Fibroblast of villous mesenchyme (primary cell): ENCODE data around the gene ABI3. TPM values are rescaled to one million over a fixed set of nuclear protein-coding genes. Genes with fewer than 3 reads are reported as not detected.

Experiments used
- DNase-seq: peaks from one replicate; pipeline ENCODE4 v3.0.0-alpha.2; 2010; ENCODE audit warnings: low read depth
- H3K4me3 ChIP-seq: 2 replicates; pipeline ENCODE4 v1.5.1; 2011; ENCODE audit warnings: low read depth, mild to moderate bottlenecking, low read length
- total RNA-seq: library from RNA; depleted of rRNA; stranded (reverse); fragments of >200 nt; gene quantifications from 2 replicates; pipeline ENCODE4 v1.2.3, GENCODE V29; 2012
- TF ChIP-seq, protein P1 (sequence below): IDR thresholded peaks from 2 replicates; pipeline ENCODE4 v1.5.1; 2012; ENCODE audit warnings: low read depth, mild to moderate bottlenecking, low read length; ENCODE audit not compliant: insufficient read depth

The ABI3 gene
- total RNA-seq, 1 donor = 1.7 TPM

DNA sequence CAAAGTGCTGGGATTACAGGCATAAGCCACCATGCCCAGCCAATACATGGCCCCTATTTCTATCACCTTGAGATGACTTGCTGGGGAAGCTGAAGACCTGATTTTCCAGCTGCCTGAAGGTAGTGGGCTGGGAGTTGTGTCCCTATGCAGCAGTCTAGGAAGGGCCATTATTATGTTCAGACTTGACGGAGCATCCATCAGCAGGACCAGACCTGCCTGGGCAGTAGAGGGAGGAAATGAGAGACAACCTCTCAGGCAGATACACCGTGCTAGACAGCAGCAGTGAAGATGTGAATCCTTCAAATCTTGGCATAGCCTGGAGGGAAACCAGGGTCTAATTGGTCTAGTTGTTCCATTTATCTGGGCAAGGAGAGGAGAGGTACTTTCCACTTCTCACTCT, 55.7 kb downstream of the ABI3 start:
- DNase-seq = no peak
- H3K4me3 ChIP-seq = no peak overlapping the region
- TF ChIP-seq, protein P1, sequence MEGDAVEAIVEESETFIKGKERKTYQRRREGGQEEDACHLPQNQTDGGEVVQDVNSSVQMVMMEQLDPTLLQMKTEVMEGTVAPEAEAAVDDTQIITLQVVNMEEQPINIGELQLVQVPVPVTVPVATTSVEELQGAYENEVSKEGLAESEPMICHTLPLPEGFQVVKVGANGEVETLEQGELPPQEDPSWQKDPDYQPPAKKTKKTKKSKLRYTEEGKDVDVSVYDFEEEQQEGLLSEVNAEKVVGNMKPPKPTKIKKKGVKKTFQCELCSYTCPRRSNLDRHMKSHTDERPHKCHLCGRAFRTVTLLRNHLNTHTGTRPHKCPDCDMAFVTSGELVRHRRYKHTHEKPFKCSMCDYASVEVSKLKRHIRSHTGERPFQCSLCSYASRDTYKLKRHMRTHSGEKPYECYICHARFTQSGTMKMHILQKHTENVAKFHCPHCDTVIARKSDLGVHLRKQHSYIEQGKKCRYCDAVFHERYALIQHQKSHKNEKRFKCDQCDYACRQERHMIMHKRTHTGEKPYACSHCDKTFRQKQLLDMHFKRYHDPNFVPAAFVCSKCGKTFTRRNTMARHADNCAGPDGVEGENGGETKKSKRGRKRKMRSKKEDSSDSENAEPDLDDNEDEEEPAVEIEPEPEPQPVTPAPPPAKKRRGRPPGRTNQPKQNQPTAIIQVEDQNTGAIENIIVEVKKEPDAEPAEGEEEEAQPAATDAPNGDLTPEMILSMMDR = no peak

DNA sequence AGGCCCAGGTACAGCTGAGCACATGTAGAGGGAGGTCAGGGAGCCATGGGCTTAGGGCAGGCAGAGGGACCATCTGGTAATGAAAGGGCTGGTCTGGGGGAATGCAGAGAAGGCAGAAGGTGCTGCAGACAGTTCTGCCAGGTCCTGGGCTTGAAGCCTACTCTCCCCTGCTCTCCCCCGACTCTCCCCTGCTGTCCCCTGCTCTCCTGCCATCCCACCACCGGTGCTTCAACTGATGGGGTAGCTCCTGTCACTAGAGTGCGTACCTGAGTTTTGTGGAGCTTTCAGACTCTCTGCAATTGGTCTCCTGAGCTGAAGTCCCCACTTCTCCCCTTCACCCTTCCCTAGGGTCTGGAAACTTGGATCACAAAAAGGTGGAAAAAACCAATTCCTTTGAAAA, 57.4 kb downstream of the ABI3 start:
- H3K4me3 ChIP-seq = no peak overlapping the region
- DNase-seq = no peak
- TF ChIP-seq, protein P1 = no peak

DNA sequence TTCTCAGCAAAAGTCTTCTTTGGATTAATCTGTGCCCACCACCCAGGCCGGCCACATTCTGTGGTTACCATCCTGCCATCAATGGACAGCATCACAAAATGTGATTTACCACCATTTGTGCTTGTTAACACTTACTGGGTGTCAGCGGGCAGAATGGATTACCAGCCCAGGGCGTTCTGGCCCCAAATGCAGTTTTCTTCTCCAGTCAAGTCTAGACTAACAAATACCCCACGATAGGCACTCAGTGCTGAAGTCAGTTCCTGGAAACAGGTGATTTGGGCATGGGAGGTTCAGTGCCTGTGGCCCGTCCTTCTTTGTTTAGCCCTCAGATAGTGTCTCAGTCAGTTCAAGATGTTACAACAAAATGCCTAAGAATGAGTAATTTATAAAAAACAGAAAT, 58.8 kb downstream of the ABI3 start:
- no peak for DNase-seq
- TF ChIP-seq, protein P1 = no peak
- H3K4me3 ChIP-seq = no peak overlapping the region

Other genes with a start within 250 kb of the ABI3 start
- gene GIP, start 242.1 kb upstream of the ABI3 start, total RNA-seq = not detected in 2 replicates
- 2.6 and 6.4 TPM in 2 replicates for gene IGF2BP1, start 213.3 kb upstream of the ABI3 start, total RNA-seq
- gene B4GALNT2, start 77.9 kb upstream of the ABI3 start, total RNA-seq = under 0.01 TPM in 2 replicates
- 0.32 TPM in 1 of 2 replicates, not detected in the other for gene GNGT2, start 133 bp upstream of the ABI3 start, total RNA-seq
- under 0.01 and 0.32 TPM in 2 replicates for gene PHOSPHO1, start 20.1 kb downstream of the ABI3 start, total RNA-seq
- gene ZNF652, start 151.5 kb downstream of the ABI3 start, total RNA-seq = 20.6 and 24.6 TPM in 2 replicates
- 93.4 and 117 TPM in 2 replicates for gene PHB1, start 204.2 kb downstream of the ABI3 start, total RNA-seq